COR-L47 (cell line): ENCODE results near the gene ADAM12.
"Not testable (repeated sequence)": the region's sequence is repeated elsewhere in the genome, so short reads cannot be mapped to it uniquely, and the experiment has no call there.

Source experiments
- DNase-seq: peaks from one replicate; lab custom pipeline; 2025; lab: John Stamatoyannopoulos, UW

The ADAM12 gene

DNA sequence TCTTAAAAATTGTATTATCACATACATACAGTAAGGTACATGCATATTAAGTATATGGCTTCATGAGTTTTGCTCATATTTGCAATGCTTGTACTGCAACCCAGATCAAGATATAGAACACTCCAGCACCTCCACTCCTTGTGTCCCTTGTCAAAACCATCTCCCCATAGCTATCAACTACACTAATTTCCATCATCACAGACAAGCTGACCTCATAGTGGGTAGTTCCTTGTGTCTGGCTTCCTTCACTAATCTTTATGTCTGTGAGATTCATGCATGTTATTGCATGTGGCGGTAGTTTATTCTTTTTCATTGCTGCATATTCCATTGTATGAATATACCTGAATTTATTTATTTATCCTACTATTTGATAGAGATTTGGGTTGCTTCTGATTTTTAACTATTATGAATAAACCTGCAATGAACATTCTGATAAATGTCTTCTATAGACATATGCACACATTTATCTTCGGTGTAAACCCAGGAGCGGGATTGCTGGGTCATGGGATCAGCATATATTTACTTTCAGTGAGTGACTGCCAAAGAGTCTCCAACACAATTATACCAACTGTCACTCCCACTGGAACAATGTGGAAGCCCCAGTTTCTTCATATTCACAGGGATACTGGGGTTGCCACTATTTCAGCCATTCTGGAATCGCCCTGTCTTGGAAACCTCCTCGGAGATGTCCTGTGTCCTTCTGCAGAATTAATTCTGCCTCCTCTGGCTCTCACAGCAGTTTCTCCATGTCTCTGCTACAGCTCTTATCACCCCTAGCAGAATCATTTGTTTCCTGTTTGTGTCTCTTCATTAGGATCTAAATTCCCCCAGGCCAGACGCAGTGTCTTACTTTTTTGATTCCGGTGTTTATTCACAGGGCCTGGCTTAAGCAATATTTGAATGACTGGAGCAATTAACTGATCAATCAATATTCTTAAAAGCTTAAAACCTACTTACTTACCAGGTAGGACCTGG lies 14.7 kb upstream of the ADAM12 start:
- no peak for DNase-seq

DNA sequence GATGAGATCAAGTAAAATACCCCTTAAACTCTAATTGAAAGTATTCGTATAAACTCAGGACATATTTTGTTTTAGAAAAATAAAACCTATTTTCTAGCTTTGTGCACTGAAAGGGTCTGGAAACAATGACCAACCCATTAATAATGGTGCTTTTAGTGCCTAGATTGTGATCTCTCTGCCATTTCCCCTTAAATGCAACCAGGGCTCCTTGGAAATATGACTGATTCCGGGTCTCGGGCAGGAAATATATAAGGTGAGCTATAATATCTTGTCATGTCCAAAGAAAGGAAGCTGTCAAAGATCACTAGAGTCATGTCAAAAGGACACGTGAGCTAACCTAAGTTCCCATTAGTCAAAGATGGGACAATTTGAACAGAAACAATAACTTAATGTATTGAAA lies 12.4 kb upstream of the ADAM12 start:
- DNase-seq: no peak

DNA sequence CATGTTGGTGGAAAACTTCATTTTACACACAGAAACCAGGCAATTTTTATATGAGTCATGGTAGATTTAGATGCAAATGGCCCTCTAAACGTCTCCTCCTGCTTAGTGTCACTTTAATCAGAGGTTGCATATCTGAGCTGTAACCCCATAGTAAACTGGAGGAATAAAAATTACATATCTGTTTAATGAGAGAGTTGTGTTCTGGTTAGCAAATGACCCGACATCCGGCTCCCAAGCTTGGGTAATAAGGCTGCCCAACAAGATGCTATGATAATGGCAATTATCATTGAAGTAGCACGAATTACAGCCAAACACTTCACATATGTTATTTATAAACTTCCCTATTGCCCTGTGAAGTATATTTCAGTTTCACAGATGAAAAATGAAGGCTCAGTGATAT lies 10.6 kb upstream of the ADAM12 start:
- DNase-seq: no peak

DNA sequence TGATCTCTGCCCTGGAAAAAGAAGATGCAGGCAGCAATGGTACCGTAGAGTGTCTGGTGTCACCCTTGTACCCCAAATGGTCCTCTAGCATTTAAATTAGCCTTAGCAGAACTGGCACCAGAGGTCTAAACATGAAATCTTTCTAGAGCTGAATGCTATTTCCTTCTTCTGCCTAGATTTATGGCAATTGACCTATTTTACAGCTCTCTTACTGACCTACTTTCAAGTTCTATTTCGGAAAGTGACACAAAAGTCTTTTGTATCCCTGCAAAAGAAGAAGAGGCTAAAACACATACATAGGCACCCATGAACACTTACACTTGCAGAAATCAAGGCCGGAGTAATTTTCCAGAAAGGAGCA lies 10.1 kb upstream of the ADAM12 start:
- DNase-seq: no peak

DNA sequence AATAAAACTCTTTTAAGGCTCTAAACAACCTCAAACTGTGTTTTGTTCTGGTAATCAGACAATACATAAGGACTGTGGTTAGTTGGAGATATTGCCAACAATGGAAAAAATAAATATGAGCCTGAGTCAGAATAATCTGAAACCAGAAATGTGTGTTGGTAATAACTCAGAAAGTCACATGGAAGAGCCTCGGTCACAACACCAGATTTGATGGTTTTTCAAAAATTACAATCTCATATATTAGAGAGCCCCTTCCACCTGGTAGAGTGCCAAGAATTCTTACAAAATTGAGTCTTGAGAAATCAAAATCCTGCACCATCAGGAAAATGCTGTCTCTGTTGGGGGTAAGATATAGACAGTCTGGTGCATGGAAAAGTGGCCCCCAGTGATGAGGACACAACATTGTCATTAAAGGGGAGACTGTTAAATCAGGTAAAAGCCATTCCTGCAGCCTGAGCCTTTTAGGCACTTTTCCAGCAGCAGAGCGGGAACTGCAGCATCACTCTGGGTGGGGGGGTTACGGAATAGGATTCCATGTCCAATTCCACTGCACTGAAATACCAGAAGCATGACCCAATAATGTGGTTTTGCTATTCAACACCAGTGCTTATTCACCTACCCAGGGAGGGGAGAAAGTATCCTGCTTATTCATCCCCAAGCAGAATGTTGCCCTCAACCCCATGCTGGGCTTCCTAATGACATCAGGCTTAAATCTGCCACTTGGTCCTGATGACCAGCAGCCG lies 9.5 kb upstream of the ADAM12 start:
- no peak for DNase-seq

DNA sequence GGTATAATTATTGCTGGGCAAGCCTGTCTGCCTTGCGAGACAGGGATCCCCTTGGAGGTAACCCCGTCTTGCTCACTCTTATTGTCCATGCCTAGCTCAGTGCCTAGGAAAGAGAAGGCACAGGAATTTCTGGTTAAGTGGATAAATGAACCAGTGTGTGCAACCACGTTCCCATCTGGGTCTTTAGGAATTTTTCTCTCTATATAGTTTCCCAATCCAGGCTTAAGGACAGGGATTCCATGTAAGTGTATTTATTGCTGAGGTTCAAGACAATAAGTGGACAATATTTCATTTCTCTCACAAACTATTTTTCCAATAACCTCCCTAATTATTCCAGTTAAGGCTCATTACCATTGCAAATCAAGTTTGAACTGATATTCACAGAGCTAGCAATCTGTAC lies 8.9 kb upstream of the ADAM12 start:
- DNase-seq: no peak

DNA sequence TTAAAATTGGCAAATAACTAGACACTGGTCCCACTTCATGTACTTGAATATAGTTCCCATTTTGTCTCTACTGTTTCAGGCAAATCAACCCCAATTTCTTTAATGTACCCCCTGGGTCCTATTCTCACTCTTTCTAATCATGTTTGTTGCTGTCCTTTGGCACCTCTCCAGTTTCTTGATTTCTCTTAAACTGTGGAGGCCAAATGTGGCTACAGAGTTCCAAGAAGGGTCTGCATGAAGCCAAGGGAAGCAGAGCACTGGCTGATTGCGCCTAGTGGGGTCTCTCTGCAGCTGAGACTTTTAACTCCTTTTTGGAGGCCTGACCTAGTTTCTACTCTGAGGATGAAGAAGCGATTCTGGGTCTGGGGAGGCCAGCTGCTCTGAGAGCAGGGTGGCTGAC lies 6.7 kb upstream of the ADAM12 start:
- DNase-seq: no peak

DNA sequence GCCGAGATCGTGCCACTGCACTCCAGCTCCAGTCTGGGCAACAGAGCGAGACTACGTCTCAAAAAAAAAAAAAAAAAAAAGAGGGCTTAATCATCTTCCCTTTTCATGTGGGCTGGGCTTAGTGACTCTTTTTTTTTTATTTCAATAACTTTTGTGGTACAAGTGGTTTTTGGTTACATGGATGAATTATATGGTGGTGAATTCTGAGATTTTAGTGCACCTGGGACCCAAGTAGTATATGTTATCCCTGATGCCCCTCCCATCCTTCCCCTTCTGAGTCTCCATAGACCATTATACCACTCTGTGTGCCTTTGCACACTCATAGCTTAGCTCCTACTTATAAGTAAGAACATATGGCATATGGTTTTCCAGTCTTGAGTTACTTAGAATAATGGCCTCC lies 4.8 kb upstream of the ADAM12 start:
- DNase-seq: no peak

DNA sequence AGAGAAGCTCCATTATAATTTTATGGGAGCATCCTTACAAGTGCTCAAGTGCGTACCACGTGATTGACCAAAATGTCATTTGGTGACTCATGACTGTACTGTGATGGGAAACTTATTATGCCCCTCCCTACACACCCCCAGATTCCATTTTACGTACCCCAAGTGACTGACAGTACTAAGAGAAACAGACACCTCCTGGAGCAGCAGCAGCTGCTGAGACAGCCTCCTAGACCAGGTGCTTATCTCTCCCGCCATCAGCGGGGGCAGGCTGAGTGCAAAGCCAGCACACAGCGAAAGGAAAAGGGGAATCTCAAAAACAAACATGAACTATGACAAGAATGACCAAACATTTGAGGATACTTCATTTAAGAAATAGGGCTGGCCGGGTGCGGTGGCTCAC lies 4.2 kb upstream of the ADAM12 start:
- no peak for DNase-seq

DNA sequence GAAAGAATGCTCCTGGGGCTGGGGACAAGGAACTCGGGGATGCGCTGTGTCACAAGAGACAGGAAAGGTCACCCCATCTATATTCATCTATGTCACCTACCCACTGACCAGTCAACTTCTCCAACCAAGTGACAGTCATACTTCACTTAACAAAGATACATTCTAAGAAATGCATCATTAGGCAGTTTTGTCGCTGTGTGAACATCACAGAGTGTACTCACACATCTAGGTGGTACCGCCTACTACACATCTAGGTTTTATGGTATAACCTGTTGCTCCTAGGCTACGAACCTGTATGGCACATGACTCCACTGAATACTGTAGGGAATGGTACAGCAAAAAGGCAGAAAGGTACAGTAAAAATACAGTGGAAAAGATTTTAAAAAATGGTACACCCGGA lies 3.8 kb upstream of the ADAM12 start:
- no peak for DNase-seq

DNA sequence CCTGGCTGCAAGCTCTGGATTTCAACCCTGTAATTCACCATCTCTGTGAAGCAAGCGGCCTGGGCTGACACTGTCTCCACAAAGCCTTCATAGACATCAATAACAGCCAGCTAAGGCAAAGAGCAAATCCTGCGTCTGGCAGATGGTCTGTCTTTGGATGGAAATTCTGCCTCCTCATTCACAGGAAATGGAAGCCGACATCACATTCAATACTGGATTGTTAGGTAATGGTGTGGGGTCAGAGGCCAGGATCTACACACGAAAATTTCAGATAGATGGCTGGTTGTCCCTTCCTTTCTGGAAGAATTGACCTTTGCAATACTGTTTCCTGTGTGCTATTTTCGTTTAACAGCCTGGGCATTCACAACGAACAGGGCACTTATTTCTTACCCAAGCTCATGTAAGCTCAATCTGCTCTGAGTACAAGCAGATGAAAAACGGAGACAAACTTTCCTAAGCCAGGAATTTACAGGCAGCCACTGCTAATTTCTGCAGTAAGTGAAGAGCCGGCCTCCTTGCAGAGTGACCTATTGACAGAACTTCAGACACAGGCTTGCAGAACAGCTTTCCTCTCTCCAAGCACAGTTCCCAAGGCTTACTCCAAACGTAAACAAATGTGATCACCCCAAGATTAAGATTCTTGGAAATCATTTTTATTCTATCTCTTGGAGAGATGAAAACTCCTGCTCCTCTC lies 3.1 kb upstream of the ADAM12 start:
- no peak for DNase-seq

DNA sequence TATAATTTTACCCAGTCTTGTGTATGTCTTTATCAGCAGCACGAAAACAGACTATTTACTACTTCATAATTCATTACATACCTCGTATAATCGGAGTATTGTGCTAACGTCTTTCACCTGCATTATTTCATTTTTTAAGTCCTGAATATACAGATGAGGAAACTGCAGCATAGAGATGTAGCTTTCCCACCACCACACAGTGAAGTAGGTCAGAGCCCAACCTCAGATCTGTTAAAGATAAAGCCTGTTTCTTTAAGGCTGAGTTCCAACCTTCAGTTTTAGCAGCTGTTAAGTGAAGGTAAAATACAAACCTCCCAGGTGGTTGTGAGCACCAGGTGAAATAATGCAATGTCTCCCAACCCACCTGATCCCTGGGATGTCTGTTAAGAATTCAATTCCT lies 2.0 kb upstream of the ADAM12 start:
- no peak for DNase-seq

DNA sequence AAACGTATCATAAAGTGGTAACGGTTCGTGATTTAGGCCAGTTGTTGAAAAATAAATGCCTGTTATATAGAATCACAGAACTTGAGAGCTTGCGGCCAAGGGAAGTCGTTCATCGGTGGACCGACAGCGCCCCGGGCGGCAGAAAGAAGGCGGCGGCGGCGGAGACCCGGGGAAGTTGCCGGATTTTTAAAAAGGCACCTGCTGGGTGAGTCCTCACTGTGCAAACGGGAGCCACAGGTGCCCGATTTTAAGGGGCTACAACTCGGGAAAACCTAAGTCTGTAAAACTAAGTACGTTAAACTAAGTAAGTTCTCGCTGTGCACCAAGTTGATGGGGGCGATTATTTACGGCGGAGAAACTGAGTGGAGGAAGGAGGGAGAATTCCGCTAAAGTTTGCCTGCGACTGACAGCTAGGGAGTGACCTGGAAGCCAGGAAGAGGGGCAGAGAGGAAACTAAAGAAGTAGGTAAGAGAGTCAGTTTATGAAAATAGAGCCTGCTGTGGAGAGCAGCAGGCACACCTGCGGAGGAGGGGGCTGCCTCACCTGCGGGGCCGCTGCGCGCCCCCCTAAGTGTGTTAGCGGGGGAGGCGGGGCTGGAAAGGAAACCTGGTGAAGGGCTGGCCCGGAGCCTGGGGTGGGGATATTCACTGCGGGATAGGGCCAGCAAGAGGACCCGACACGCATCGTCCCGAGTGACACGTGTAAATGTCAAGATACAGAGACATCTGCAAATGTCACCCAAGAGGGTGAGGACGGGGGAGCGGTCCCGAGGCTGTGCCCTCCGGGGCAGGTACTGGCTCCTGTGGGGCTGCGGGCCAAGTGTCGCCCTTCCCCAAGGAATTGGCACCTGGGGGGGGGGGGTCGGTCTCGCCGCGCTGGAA lies 996 bp downstream of the ADAM12 start:
- no peak for DNase-seq

DNA sequence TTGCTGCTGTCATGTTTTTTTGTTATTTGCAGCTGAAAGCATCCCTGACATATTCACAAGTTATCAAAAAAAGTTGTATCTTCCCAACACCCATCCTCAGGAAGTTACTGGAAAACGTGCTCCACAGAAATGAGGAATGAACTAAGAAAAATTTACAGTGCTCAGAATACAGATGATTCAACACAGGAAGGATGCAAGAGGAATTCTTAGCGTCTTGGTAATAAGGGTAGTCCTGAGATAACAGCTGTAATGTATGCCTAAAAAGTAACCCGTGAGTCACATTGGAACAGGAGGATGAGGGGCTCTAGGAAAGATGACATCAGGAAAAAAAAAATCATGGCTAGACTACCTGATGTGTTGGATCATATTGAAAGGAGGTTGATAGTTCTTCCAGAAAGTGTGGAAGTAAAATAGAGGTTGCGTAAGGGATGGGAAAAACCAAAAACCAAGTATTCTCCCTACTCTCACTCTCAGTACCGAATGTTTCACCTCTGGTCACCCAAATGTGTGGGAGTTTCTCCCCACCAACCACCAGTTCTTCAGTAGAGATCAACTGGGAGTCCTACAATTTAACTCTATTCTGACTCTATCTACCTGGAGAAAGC lies 3.9 kb downstream of the ADAM12 start:
- no peak for DNase-seq

DNA sequence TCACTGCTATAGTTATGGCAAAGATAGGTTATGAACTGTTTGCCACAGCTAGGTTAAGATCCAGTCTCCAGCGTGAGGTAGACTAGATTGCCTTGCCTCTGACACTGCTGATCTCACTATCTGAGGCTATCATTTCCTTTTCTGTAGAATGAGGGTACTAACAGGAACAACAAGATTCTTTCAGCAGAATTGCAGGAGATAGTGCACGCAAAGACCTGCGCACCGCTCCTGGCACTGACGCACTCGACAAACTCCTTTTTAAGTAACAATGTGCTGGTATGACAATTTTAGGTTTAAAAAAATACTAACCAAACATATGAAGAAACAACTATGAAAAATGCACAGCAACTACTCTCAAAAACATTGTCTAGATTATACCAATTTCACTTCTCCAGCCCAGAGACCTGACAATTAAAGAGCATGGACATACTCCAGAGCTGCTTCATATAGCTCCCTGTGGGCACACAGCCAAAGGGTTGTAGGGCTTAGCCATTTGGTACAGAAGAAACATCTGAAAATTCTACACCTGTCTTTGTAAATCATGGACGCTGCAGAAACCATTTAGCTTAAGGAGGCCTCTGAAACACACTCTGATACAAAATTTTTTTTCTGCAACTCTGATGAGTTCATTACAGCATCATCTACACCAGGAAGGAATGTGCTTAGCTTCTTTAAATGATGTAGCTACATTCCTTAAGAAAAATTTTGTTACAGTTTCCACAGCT lies 7.8 kb downstream of the ADAM12 start:
- no peak for DNase-seq

DNA sequence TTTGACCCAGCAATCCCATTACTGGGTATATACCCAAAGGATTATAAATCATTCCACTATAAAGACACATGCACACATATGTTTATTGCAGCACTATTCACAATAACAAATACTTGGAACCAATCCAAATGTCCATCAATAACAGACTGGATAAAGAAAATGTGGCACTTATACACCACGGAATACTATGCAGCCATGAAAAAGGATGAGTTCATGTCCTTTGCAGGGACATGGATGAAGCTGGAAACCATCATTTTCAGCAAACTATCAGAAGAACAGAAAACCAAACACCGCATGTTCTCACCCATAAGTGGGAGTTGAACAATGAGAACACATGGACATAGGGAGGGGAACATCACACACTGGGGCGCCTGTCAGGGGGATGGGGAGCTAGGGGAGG lies 9.1 kb downstream of the ADAM12 start:
- not testable (repeated sequence) for DNase-seq

DNA sequence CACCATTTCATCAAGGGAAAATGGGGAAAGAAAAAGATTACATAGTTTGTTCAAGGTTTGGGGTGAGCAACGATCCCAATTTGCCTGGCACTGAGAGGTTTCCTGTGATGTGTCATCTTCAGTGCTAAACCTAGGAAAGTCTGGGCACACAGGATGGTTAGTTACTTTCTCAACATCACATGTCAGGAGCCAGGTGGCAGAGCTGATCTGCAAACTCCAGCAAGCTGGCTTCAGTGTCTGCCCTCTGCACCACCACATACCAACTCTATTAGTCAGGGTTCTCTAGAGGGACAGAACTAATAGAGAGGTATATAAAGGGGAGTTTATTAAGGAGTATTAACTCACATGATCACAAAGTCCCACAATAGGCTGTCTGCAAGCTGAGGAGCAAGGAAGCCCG lies 11.3 kb downstream of the ADAM12 start:
- DNase-seq: no peak

DNA sequence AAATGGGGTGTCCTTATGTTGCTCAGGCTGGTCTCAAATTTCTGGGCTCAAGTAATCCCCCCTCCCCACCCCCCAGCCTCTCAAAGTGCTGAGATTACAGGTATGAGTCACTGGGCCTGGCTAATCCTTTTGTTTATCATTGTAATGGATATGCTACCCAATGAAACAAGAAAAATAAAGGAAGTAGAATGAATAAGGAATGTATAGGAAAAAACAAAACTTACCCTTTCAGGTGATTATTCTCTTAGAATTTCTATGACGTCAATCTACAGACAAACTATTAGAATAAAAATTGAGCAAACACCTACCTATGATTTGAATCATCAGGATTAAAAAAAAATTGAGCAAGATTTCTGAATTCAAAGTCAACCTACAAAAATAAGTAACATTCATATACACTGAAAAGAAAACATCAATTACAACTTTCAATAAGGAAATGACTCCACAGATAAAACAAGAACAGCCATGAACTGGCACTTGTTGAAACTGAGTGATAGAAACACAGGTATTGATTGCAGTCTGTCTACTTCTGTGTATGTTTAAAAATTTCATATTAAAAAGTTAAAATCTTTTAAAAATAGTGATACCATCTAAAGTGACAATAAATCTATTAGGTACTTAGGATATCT lies 12.2 kb downstream of the ADAM12 start:
- DNase-seq: no peak

DNA sequence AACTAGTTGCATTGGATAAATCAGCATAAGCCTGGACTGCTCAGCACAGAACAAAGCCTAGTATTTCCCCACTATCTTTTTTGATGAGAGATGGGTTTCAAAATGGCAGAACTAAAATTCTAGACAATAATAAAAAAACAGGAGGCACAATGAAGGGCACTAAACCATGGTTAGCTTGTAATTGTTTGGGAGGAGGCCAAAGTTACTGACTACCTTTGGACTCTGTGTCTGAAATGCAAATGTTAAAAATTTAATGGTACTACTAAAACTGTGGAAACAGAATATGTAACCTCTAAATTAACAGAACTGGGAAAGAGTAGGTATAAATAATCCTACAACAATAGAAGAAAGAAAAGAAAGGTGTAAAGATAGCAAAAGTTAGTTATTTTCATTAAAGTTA lies 13.0 kb downstream of the ADAM12 start:
- no peak for DNase-seq

DNA sequence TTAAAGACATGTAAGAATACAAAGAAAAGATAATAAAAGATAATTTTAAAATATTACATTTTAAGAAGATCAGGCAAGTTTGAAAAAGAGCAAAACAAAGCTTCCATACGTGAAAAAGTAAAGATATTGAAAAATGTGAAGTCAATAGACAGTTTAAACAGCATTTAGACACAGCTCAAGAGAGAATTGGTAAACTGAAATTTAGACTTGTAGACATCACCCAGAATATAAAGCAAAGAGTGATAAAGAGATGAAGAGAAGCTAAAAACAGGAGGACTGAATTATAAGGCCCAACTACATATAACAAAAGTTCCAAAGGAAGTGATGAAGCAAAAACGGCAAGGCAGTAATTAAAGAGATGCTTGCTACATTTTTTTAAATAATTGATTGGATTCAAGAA lies 13.8 kb downstream of the ADAM12 start:
- DNase-seq: no peak
